Epidermal melanocyte (primary cell): ENCODE data around the gene UBAC2.
A peak's percentile ranks its signal among the peaks of the same experiment; 100 is the strongest.

Source experiments
- DNase-seq: peaks from one replicate; pipeline ENCODE4 v3.0.0; 2011; ENCODE audit warnings: low spot score; ENCODE audit not compliant: insufficient read length

Gene UBAC2

GRCh38 chr13:99310382-99311031 lies 109.9 kb downstream of the UBAC2 start:
- no peak for DNase-seq

- no peak for DNase-seq
These were observed 110.5 kb downstream of the UBAC2 start for GRCh38 chr13:99311137-99311536.

GRCh38 chr13:99311748-99312492 lies 111.3 kb downstream of the UBAC2 start:
- DNase-seq: no peak

DNA sequence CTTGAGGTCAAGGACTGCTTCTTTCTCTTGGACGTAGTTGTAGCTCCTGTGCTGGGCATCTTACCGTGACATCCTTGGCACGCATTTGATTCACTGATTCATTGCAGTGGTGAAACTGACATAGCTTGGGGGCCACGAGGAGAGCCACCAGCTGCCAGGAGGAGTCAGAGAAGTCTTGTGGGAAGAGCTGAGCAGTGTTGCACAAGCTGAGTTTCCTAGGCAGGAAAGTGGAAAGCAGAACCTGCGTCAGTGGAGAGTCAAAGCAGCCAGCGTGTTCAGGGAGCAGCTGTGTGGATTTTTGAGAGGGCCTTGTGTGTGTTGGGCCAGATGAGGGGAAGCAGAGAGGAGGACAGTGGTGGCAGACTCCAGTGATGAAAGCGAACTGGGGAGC lies 111.8 kb downstream of the UBAC2 start:
- DNase-seq: peak; percentile 39

- no peak for DNase-seq
These were observed 112.8 kb downstream of the UBAC2 start for GRCh38 chr13:99313501-99313900.

- DNase-seq: no peak
These were observed 113.3 kb downstream of the UBAC2 start for GRCh38 chr13:99313941-99314340.

DNA sequence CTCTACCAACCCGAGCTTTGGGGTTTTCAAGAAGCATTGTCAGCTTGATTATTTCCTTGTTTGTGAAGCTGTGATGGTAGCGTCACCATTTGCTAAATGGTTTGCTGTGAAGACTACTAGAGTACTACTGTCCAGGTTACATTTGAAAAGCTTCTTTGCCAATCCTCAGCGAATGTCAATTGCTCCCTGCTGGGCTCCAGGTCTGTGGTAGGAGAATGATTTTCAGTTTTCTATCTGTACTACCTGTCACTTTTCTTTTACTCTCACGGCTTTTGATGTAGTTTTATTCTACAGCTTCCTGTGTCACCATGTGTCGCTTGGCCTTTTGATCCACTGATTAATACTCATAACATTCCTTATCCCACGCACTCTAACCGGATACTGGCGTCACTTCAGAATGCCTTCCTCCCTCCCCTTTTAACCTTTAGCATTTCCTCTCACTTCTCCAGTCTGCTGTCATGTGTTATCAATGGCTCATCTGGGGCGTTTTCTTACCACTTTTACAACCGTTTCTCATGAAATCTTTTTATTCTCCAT lies 114.1 kb downstream of the UBAC2 start:
- DNase-seq: no peak

GRCh38 chr13:99315186-99315585 lies 114.5 kb downstream of the UBAC2 start:
- no peak for DNase-seq

GRCh38 chr13:99316224-99316623 lies 115.6 kb downstream of the UBAC2 start:
- DNase-seq: no peak

DNA sequence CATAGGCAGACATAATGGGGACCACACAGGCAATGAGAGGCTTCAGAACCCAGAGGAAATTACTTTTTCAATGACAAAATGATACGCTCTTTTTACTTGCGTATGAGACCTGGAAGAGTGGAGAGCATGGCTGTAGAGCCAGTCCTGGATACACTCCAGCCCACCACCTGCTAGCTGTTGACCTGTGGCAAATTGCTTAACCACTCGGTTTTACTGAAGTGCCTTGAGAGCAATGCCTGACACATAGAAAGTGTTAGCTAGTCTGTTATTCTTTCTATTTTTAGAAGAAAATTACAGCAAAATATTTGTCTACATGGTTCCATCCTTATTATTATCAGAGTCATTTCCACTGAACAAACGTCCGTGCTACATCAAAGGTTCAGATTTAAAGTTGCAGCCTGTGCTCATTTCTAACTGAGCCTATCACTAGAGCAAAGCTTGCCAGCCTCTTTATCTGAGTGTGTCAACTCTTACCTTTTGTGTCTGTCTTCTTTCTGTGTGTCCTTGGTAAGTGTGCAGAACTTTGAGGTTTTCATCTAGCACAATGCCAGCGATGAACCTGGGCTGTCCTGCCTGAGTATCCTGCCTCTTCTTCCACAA lies 116.1 kb downstream of the UBAC2 start:
- DNase-seq: no peak

DNA sequence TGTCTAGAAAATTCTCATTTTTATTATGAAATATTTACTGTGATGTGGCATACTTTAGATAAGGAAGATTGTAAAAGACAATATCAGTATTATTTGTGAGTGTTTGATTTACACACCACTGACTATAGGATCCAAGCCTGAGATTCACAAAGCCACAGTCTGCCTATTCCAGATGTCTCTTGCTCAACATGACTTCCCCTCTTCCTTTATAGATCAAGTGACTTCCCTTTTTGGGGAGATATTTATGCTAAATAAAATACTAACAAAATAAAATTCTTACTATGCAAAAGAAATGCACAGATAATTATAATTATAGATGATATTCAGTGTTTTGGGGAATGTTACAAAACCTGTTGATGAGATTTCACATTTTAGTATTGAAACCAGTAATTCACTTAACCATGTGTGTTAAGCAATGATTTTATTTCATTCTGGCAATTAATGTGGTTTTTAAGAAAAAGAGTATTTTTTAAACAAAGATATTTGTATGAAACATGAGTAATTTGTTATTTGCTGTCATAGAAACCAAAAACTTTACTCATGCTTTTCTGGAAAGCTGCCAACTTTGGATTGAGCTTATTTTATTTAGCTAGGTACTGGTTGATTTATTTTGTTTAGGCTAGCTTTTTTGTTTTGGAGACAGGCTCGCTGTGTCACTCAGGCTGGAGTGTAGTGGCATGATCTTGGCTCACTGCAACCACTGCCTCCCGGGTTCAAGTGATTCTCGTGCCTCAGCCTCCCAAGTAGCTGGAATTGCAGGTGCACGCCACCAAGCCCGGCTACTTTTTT lies 120.2 kb downstream of the UBAC2 start:
- DNase-seq: peak; percentile 31

DNA sequence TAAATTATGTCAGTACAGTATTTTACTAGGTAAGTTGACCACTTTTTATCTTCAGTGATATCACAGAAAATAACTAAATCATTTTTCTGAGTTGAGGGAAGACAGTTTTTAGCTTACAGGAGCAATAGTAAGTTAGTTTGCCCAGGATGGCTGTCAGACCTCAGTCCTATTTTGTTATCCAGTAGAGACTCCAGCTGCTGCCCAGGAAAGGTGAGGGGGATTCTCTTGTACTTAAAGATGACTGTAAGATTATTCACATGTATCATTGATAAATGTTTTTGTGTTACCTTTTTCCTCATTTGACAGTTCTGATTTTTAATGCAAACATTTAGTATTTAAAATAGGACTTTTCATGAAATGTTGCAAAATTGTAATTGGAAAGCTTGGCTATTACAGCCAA lies 121.1 kb downstream of the UBAC2 start:
- no peak for DNase-seq

DNA sequence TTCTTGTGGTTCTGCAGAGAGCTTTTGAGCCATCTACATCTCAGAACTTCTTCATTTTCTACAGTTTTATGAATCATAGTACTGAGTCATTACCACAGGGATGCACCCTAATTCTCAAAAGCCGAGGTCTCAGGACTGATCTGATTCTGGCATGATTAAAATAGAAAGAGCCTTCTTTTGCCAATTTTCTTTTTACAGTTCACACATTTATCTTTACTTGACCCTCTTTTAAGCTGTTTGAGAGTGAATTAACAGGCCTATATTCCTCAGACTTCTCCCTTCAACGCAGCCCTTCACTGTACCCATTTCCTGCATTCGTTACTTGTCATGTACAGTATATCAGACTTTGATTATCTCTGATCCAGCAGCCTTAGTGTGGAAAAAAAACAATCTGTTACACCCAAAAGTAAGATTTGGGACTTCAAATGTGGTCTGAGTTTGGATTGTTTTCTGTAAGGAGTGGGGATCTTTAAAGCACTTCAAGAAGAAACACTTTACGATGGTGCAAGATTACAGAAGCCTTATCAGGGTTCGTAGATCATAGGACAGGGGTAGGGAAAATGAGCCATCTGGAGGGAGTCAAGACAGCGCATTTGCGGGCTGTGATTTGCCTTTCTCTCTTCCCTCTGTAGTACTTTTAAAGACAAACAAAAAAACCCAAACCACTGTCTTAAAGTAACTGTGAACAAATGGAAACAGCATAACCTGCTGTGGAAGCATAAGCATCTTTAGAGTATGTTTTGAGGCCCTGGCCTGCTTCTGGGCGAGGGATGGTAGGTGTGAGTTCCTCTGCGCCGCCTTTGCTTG lies 121.8 kb downstream of the UBAC2 start:
- DNase-seq: no peak

DNA sequence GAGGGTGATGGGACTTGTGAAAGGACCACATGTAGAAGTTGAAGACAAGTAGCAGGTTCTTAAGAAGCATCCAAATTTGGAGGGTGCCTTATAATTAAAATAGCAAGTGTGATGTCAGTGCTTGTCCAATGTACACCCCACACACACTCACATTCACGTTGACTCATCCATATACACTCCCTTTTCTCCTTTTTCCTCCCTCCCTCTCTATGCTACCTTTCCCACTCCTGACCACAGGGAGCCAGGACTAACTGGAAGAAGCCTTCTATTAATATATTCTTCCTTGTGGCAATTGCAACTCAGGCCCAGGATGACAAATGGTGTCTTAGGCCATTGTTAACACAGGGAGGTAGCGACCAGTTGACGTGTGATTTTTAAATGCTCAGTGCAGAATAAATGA lies 122.8 kb downstream of the UBAC2 start:
- DNase-seq: no peak

- DNase-seq: no peak
These were observed 125.4 kb downstream of the UBAC2 start for GRCh38 chr13:99326012-99326411.

DNA sequence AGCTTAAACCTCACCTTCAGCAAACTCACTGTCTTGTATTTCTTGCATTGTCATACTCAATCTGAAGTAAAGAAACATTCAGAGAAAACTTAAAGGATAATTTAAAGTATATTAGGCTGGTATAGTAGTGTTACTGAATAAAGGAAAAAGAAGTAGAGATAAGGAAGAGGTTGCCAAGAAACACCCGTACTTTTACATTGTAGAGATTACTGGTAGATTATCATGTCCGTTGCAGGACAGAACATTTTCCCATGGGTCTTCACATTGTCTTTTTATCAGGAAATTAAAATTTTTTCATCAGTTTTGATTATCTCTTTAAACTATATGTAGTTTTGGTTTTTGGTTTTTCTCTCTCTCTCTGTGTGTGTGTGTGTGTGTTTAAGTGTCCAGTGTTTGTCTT lies 126.5 kb downstream of the UBAC2 start:
- no peak for DNase-seq

- no peak for DNase-seq
These were observed 127.1 kb downstream of the UBAC2 start for GRCh38 chr13:99327761-99328160.

- DNase-seq: no peak
These were observed 128.8 kb downstream of the UBAC2 start for GRCh38 chr13:99329477-99329876.

DNA sequence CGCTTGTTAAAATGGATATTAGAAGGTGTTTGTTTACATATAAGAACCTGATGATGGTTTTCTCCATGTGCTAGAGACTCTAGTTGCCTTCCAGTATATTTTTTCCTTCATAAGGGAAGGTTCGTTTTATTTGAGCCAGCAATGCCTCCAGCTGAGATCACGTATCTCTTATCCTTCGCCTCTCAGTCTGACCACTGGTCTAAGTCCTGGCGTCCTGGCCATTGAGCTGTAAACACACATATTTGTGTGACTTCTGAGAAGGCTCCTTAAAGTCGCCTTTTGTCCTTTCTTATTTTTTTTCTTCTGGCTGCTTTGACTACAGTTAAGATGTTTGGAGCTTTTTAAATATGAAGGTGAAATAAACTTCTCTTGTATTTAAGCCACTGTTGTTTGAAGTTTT lies 130.3 kb downstream of the UBAC2 start:
- DNase-seq: no peak

DNA sequence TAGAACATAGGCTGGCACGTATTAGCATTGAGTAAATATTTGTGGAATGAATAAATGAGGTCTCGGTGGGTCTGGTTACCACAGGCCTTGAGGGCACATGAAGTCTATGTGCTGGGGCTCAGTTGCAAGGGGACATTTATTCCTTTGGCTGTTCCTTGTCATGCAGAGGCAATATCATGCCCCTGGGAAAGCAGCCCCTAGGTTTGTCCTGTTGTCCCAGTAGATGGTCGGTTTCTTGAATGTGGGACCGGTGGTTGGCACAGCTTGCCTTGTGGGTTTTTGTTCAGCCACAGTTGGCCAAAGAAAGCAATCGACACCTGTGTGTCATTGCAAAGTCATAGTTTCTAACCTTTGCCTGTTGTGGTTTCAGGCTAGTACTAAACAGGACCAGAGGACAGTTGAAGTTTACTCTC lies 131.2 kb downstream of the UBAC2 start:
- no peak for DNase-seq

- no peak for DNase-seq
These were observed 131.8 kb downstream of the UBAC2 start for GRCh38 chr13:99332456-99332855.
